OCI-LY7 (cell line): ENCODE results near the gene FMNL2. TPM values are rescaled to one million over a fixed set of nuclear protein-coding genes. Genes with fewer than 3 reads are reported as not detected.
"Not testable (repeated sequence)": the region's sequence is repeated elsewhere in the genome, so short reads cannot be mapped to it uniquely, and the experiment has no call there.

ENCODE experiments used
- BruUV-seq: library from RNA; stranded (reverse); fragments of 400-500 nt; replicated peaks from 2 replicates; lab custom pipeline; 2021; lab: Mats Ljungman, UMichigan
- CTCF ChIA-PET: fragments of 300-600 bp; sonication (Branson Sonifier 250); formaldehyde crosslinking; loops from one replicate; lab custom pipeline; 2022; ENCODE audit warnings: antibody characterized with exemption; ENCODE audit not compliant: unreplicated experiment; lab: Charles Lee
- POLR2A ChIA-PET: fragments of 300-600 bp; sonication (Branson Sonifier 250); formaldehyde crosslinking; loops from one replicate; lab custom pipeline; 2022; ENCODE audit warnings: antibody characterized with exemption; lab: Charles Lee
- DNase-seq: peaks from one replicate; pipeline ENCODE4 v3.0.0-alpha.2; 2015; ENCODE audit warnings: low spot score
- H2AFZ ChIP-seq: fragments of 200-600 bp; sonication (generic), shearing (Covaris generic); 2 replicates; pipeline ENCODE4 v1.6.1; 2014; ENCODE audit warnings: mild to moderate bottlenecking, antibody characterized with exemption, low read length, moderate library complexity
- H3K27ac ChIP-seq: fragments of 200-600 bp; sonication (generic); 2 replicates; pipeline ENCODE4 v1.5.1; 2014; ENCODE audit warnings: mixed run types, low read depth, mild to moderate bottlenecking, moderate library complexity, low read length, inconsistent platforms; ENCODE audit not compliant: poor library complexity, severe bottlenecking
- H3K36me3 ChIP-seq: fragments of 200-600 bp; sonication (generic); 2 replicates; pipeline ENCODE4 v1.6.1; 2014; ENCODE audit warnings: mild to moderate bottlenecking, antibody characterized with exemption, low read length, moderate library complexity, mixed read lengths; ENCODE audit not compliant: insufficient read depth
- H3K4me1 ChIP-seq: fragments of 200-600 bp; sonication (generic); 2 replicates; pipeline ENCODE4 v1.5.1; 2014; ENCODE audit warnings: mild to moderate bottlenecking, low read length; ENCODE audit not compliant: insufficient read depth, poor library complexity, severe bottlenecking
- H3K4me2 ChIP-seq: fragments of 200-600 bp; sonication (generic); 2 replicates; pipeline ENCODE4 v1.6.1; 2014; ENCODE audit warnings: mild to moderate bottlenecking, low read length
- H3K4me3 ChIP-seq: fragments of 200-600 bp; sonication (generic); 2 replicates; pipeline ENCODE4 v1.5.1; 2014; ENCODE audit warnings: mild to moderate bottlenecking, low read depth, low read length; ENCODE audit not compliant: poor library complexity, severe bottlenecking
- H3K79me2 ChIP-seq: fragments of 200-600 bp; sonication (generic); 2 replicates; pipeline ENCODE4 v1.6.1; 2016; ENCODE audit warnings: low read depth, mild to moderate bottlenecking, low read length, moderate library complexity, mixed read lengths; ENCODE audit not compliant: insufficient read depth
- H3K9me2 ChIP-seq: fragments of 200-600 bp; sonication (generic); 2 replicates; pipeline ENCODE4 v1.6.1; 2016; ENCODE audit warnings: mild to moderate bottlenecking, low read length, mixed read lengths; ENCODE audit not compliant: insufficient read depth
- H3K9me3 ChIP-seq: fragments of 200-600 bp; sonication (generic); 2 replicates; pipeline ENCODE4 v1.6.1; 2014; ENCODE audit warnings: mild to moderate bottlenecking, mixed run types, low read length, mixed read lengths
- H4K20me1 ChIP-seq: fragments of 200-600 bp; sonication (generic); 2 replicates; pipeline ENCODE4 v1.6.1; 2014; ENCODE audit warnings: mild to moderate bottlenecking, antibody characterized with exemption, low read length, moderate library complexity, mixed read lengths; ENCODE audit not compliant: insufficient read depth
- CTCF ChIP-seq: fragments of 200-600 bp; sonication (generic); conservative IDR thresholded peaks from 2 replicates; pipeline ENCODE4 v1.5.1; 2014; ENCODE audit warnings: mild to moderate bottlenecking, antibody characterized with exemption, low read length, moderate library complexity, mixed read lengths
- EZH2phosphoT487 ChIP-seq: fragments of 200-600 bp; sonication (generic); IDR thresholded peaks from 2 replicates; pipeline ENCODE4 v1.6.1; 2018; ENCODE audit warnings: low read depth, borderline replicate concordance, mild to moderate bottlenecking, mixed run types, antibody characterized with exemption, low read length, moderate library complexity, mixed read lengths
- intact Hi-C: fragments of 100-400 bp; cut with micrococcal nuclease; formaldehyde crosslinking; loops from one replicate; pipeline ENCODE4 v1.10.0; 2022; ENCODE audit not compliant: unreplicated experiment
- total RNA-seq, 2 experiments: library from RNA; depleted of rRNA in 1 of 2; stranded (reverse); fragments of >200 nt in 1 of 2; shearing (Covaris generic) in 1 of 2; gene quantifications; 2 replicates each; pipeline ENCODE4 v1.2.3, GENCODE V29; 2014 to 2022

The FMNL2 gene
- total RNA-seq, 2 experiments from 2014 or later: 0.03 to 0.21 TPM

DNA sequence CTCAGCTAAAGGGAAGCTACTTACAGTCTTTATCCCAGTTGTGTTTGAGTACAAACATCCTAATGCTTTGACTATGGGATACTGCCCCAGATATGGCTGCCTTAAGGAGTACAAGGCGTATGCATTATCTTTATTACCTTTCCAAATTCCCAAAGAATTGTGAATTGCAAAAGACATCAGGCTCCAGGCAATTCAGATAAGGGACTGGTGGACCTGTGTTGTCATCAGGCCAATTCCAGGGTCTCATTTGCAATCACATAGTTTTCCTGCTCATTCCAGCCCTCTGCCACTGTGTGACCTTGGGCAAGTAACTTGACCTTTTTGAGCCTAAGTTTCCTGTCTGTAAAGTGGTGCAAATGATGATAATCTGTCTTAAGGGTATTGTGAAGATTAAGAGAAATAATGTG lies 137.5 kb downstream of the FMNL2 start:
- Histone ChIP-seq H4K20me1 (no peaks in the 10 kb centered on the region; the same call in 1 of the 2 replicates), H3K4me2 (no peak overlapping the region), H3K9me2 (no peaks in the 10 kb centered on the region), H2AFZ (no peak overlapping the region), H3K36me3 (no peaks in the 10 kb centered on the region), H3K79me2 (no peaks in the 10 kb centered on the region), H3K4me1 (no peaks in the 10 kb centered on the region), H3K27ac (no peak overlapping the region), H3K9me3 (no peaks in the 10 kb centered on the region), H3K4me3 (no peak overlapping the region)
- no peak for DNase-seq
- TF ChIP-seq EZH2phosphoT487: no peak
- TF ChIP-seq CTCF: no peak
- intact Hi-C loops: no loop called here
- no TSS peak for BruUV-seq
- ChIA-PET CTCF (no interaction called here), POLR2A (no interaction called here)

DNA sequence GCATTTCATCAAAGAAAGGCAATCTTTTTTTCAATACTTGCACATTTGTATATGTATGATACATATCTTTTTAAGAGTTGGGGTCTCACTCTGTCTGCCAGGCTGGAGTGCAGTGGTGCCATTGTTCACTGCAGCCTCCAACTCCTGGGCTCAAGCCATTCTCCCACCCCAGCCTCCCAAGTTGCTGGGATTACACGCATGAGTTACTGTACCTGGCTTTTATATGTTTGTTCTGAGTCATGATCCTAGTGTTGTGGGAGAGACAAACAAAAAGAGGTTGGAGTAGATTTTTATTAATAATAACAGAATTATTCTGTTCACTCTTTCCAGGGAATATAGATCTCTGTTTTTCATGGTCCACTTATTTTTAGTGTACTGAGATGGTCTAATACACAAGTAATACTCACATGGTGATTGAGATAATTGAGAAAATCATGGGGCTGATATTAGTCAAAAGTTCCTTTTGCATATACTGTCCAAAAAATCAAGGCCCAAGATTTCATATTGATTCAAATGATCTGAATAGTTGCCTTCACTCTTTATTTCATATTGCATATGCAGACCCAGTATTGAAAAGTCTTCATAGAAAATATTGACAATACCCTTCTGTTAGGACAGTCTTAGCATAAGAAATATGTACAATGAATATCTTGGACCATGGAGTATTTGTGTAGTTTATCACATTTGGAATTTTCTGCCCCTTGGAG lies 138.3 kb downstream of the FMNL2 start:
- DNase-seq: no peak
- no peak for TF ChIP-seq CTCF
- TF ChIP-seq EZH2phosphoT487: no peak
- Histone ChIP-seq H3K27ac (no peak overlapping the region), H3K9me3 (no peaks in the 10 kb centered on the region), H3K9me2 (no peaks in the 10 kb centered on the region), H3K4me1 (no peaks in the 10 kb centered on the region), H4K20me1 (no peaks in the 10 kb centered on the region; the same call in 1 of the 2 replicates), H3K79me2 (no peaks in the 10 kb centered on the region), H3K4me2 (no peak overlapping the region), H3K4me3 (no peak overlapping the region), H2AFZ (no peak overlapping the region), H3K36me3 (no peaks in the 10 kb centered on the region)
- no TSS peak for BruUV-seq
- POLR2A ChIA-PET: interaction anchor here (0.5 kb wide), 1 partner anchor 352 kb away, joined by 4 read pairs; no protein-coding TSS in a partner anchor
- intact Hi-C loops: no loop called here
- CTCF ChIA-PET: no interaction called here

DNA sequence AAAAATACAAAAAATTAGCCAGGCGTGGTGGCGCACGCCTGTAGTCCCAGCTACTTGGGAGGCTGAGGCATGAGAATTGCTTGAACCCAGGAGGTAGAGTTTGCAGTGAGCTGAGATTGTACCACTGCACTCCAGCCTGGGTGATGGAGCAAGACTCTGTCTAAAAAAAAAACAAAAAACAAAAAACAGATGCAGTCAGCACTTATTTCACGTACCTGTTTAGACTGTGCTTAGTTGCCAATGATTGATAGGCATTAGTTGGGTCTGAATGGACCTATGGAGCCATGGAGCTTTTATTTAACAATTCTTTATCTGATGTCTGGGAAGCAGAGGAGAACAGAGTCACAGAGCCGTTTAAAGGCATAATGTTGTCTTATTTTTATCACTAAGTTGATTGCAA lies 139.5 kb downstream of the FMNL2 start:
- H3K79me2 ChIP-seq, H4K20me1 ChIP-seq, H2AFZ ChIP-seq, H3K9me2 ChIP-seq, H3K4me1 ChIP-seq, H3K36me3 ChIP-seq, H3K4me3 ChIP-seq, BruUV-seq, POLR2A ChIA-PET, CTCF ChIA-PET, intact Hi-C loops, H3K9me3 ChIP-seq, H3K4me2 ChIP-seq, H3K27ac ChIP-seq, DNase-seq: not testable (repeated sequence)
